CD14-positive monocyte (primary cell): ENCODE data around the gene HEYL. TPM values are rescaled to one million over a fixed set of nuclear protein-coding genes. Genes with fewer than 3 reads are reported as not detected.

Experiments used
- DNase-seq, 3 donors: peaks; one replicate each; pipeline ENCODE4 v3.0.0-alpha.2; 2011 to 2022
- H2AFZ ChIP-seq: 2 replicates; pipeline ENCODE4 v1.6.0; 2012; ENCODE audit warnings: mild to moderate bottlenecking, low read depth, low read length, inconsistent platforms; ENCODE audit not compliant: insufficient read depth, poor library complexity, severe bottlenecking
- H3K27ac ChIP-seq, 2 donors: 1 replicate in 1 of 2; 2 replicates in 1 of 2; pipeline ENCODE4 v1.5.1; 2012 to 2013; ENCODE audit warnings: low read length in 2 of 2, control low read depth in 1 of 2, inconsistent platforms in 1 of 2, low read depth in 1 of 2, mild to moderate bottlenecking in 1 of 2
- H3K27me3 ChIP-seq, 2 donors: one replicate each; pipeline versions ENCODE4 v1.6.0 to v1.6.1; 2011 to 2013; ENCODE audit warnings: low read length in 2 of 2; ENCODE audit not compliant: control insufficient read depth in 2 of 2, insufficient read depth in 2 of 2
- H3K36me3 ChIP-seq, 2 donors: replicated peaks in 1 of 2; 1 replicate in 1 of 2; 2 replicates in 1 of 2; pipeline versions ENCODE4 v1.5.1 to v1.6.1; 2012 to 2013; ENCODE audit warnings: low read length in 2 of 2, control low read depth in 1 of 2, inconsistent platforms in 1 of 2, mild to moderate bottlenecking in 1 of 2; ENCODE audit not compliant: insufficient read depth in 2 of 2, control insufficient read depth in 1 of 2
- H3K4me1 ChIP-seq, 2 donors: 1 replicate in 1 of 2; 2 replicates in 1 of 2; pipeline versions ENCODE4 v1.5.1 to v1.6.1; 2012 to 2013; ENCODE audit warnings: low read length in 2 of 2, control low read depth in 1 of 2, inconsistent platforms in 1 of 2, mild to moderate bottlenecking in 1 of 2, moderate library complexity in 1 of 2; ENCODE audit not compliant: insufficient read depth in 2 of 2, control insufficient read depth in 1 of 2
- H3K4me2 ChIP-seq: replicated peaks from 2 replicates; pipeline ENCODE3; 2012; ENCODE audit warnings: low read length, moderate library complexity, mild to moderate bottlenecking; ENCODE audit not compliant: poor library complexity, severe bottlenecking; ENCODE audit errors: extremely low read depth
- H3K4me3 ChIP-seq, 3 experiments: fragments of 200-600 bp in 1 of 3; sonication (generic) in 1 of 3; replicated peaks in 1 of 3; 1 replicate in 2 of 3; 2 replicates in 1 of 3; pipeline ENCODE4 v1.5.1; 2011 to 2013; ENCODE audit warnings: low read length in 3 of 3, mild to moderate bottlenecking in 3 of 3, control low read depth in 2 of 3, low read depth in 2 of 3, inconsistent platforms in 1 of 3, moderate library complexity in 1 of 3
- H3K79me2 ChIP-seq: 2 replicates; pipeline ENCODE4 v1.6.0; 2012; ENCODE audit warnings: mild to moderate bottlenecking, control low read depth, inconsistent platforms, low read length, moderate library complexity; ENCODE audit not compliant: insufficient read depth
- H3K9ac ChIP-seq: 2 replicates; pipeline ENCODE4 v1.6.0; 2017; ENCODE audit warnings: low read length, mild to moderate bottlenecking; ENCODE audit not compliant: insufficient read depth, poor library complexity, severe bottlenecking
- H3K9me3 ChIP-seq, 2 donors: replicated peaks in 1 of 2; 1 replicate in 1 of 2; 2 replicates in 1 of 2; pipeline versions ENCODE4 v1.5.1 to v1.6.1; 2012 to 2013; ENCODE audit warnings: low read length in 2 of 2, control low read depth in 1 of 2; ENCODE audit not compliant: control insufficient read depth in 1 of 2, insufficient read depth in 1 of 2
- H4K20me1 ChIP-seq: 2 replicates; pipeline ENCODE4 v1.6.0; 2012; ENCODE audit warnings: mild to moderate bottlenecking, low read length, control low read depth, moderate library complexity; ENCODE audit not compliant: insufficient read depth
- H3K27ac Mint-ChIP-seq, 7 donors: one replicate each; pipeline ENCODE4 v1.8.0; 2020; ENCODE audit warnings: mild to moderate bottlenecking in 7 of 7, mixed read lengths in 7 of 7, moderate library complexity in 6 of 7, inconsistent platforms in 2 of 7
- H3K27me3 Mint-ChIP-seq, 3 donors: one replicate each; pipeline ENCODE4 v1.8.0; 2021 to 2022; ENCODE audit warnings: low read depth in 3 of 3, mild to moderate bottlenecking in 3 of 3, mixed read lengths in 3 of 3, moderate library complexity in 3 of 3, inconsistent platforms in 1 of 3
- H3K36me3 Mint-ChIP-seq, 2 donors: one replicate each; pipeline ENCODE4 v1.8.0; 2020; ENCODE audit warnings: mixed read lengths in 2 of 2, inconsistent platforms in 1 of 2, mild to moderate bottlenecking in 1 of 2
- H3K4me1 Mint-ChIP-seq: one replicate; pipeline ENCODE4 v1.8.0; 2020; ENCODE audit warnings: mild to moderate bottlenecking, mixed read lengths
- H3K4me3 Mint-ChIP-seq, 2 donors: one replicate each; pipeline ENCODE4 v1.8.0; 2020; ENCODE audit warnings: mild to moderate bottlenecking in 2 of 2, mixed read lengths in 2 of 2, moderate library complexity in 1 of 2
- H3K9me3 Mint-ChIP-seq, 7 donors: one replicate each; pipeline ENCODE4 v1.8.0; 2020 to 2022; ENCODE audit warnings: mixed read lengths in 7 of 7, mild to moderate bottlenecking in 6 of 7, moderate library complexity in 6 of 7, inconsistent platforms in 2 of 7
- CTCF ChIP-seq: fragments of 200-600 bp; IDR thresholded peaks from one replicate; pipeline ENCODE4 v1.8.0; 2022; ENCODE audit warnings: antibody characterized with exemption, mild to moderate bottlenecking
- WGBS: methylation state at CpG from one replicate; pipeline ENCODE4 v1.1.5; 2013; ENCODE audit warnings: missing lambda C conversion rate; ENCODE audit not compliant: insufficient coverage; 5-methylcytosine and 5-hydroxymethylcytosine counted together
- intact Hi-C, 2 donors: fragments of 100-400 bp; cut with micrococcal nuclease; formaldehyde crosslinking; loops; one replicate each; pipeline versions ENCODE4 v1.15.0 to v1.15.1; 2023
- polyA plus RNA-seq, 3 donors: library from polyadenylated mRNA; depleted of rRNA in 1 of 3; unstranded in 2 of 3; stranded (reverse) in 1 of 3; fragments of 300-500 nt in 2 of 3; fragments of >200 nt in 1 of 3; fragmentation: Illumina TruSeq in 2 of 3; gene quantifications; 1 replicate in 2 of 3; 2 replicates in 1 of 3; pipeline ENCODE4 v1.2.3, GENCODE V29; 2012 to 2021

The HEYL gene
- polyA plus RNA-seq, 3 donors, result 0.04 to 0.15 (median 0.15) TPM

GRCh38 chr1:39575191-39576015 lies 64.0 kb downstream of the HEYL start:
- Histone ChIP-seq H3K4me1 (peaks cover 24 to 28% of the 10 kb centered on the region in 2 donors), H3K4me2 (peak overlapping the region; percentile 95), H3K9me3 (no peaks in the 10 kb centered on the region), H4K20me1 (peaks cover 57% of the 10 kb centered on the region), H2AFZ (peak overlapping the region; percentile 70), H3K9ac (peak overlapping the region; percentile 81), H3K27ac (peak overlapping the region; percentile 14 to 79), H3K27me3 (no peaks in the 10 kb centered on the region), H3K79me2 (peaks cover 52% of the 10 kb centered on the region), H3K36me3 (peaks cover 25 to 38% of the 10 kb centered on the region in 2 donors), H3K4me3 (peak overlapping the region; percentile 70 to 86 (median 72))
- Mint-ChIP-seq H3K4me3 (peak overlapping the region; percentile 92 to 93), H3K27me3 (peaks cover 3 to 4% (median 3%) of the 10 kb centered on the region in 3 donors), H3K4me1 (peaks cover 27% of the 10 kb centered on the region), H3K9me3 (peaks cover 0 to 5% (median 0%) of the 10 kb centered on the region in 7 donors), H3K36me3 (peaks cover 38% of the 10 kb centered on the region in 2 donors), H3K27ac (peak overlapping the region; percentile 80 to 92 (median 88))
- DNase-seq, result peak; percentile 15 to 45 (median 41)
- intact Hi-C loops, result loop anchor here in 1 of 2 donors (5.0 to 10.0 kb wide), 2 partner anchors 33 to 91 kb away; no protein-coding TSS in a partner anchor
- 6% methylated on average over 31 of the region's 48 CpGs for WGBS
- no peak for TF ChIP-seq CTCF

- peaks cover 33 to 46% of the 10 kb centered on the region in 2 donors for H3K36me3 ChIP-seq
- no peaks in the 10 kb centered on the region for H3K27me3 ChIP-seq
- H2AFZ ChIP-seq, result no peak overlapping the region
- 36% methylated on average over 3 of the region's 5 CpGs for WGBS
- TF ChIP-seq CTCF, result no peak
- Mint-ChIP-seq H3K4me1 (peaks cover 27% of the 10 kb centered on the region), H3K4me3 (peak overlapping the region; percentile 92 to 93), H3K27me3 (peaks cover 2 to 3% (median 3%) of the 10 kb centered on the region in 3 donors), H3K36me3 (peaks cover 46% of the 10 kb centered on the region in 2 donors), H3K27ac (peak overlapping the region in 6 of 7 donors; percentile 4 to 87 (median 50)), H3K9me3 (peaks cover 0 to 5% (median 0%) of the 10 kb centered on the region in 7 donors)
- peaks cover 52% of the 10 kb centered on the region for H3K79me2 ChIP-seq
- H3K9ac ChIP-seq, result peak overlapping the region; percentile 81
- H3K4me2 ChIP-seq, result peak overlapping the region; percentile 95
- peaks cover 65% of the 10 kb centered on the region for H4K20me1 ChIP-seq
- no peaks in the 10 kb centered on the region for H3K9me3 ChIP-seq
- peaks cover 24 to 28% of the 10 kb centered on the region in 2 donors for H3K4me1 ChIP-seq
- peak overlapping the region in 1 of 2 donors; percentile 79 for H3K27ac ChIP-seq
- DNase-seq, result no peak
- peak overlapping the region; percentile 70 to 86 (median 72) for H3K4me3 ChIP-seq
- intact Hi-C loops, result loop anchor here in 1 of 2 donors (5.0 to 10.0 kb wide), 2 partner anchors 32 to 90 kb away; no protein-coding TSS in a partner anchor
These were observed 64.8 kb downstream of the HEYL start for GRCh38 chr1:39574646-39575045.

Other genes starting within 250 kb of the HEYL start
- gene BMP8A, start 148.0 kb downstream of the HEYL start, polyA plus RNA-seq, result not detected
- gene PABPC4, start 62.9 kb downstream of the HEYL start, polyA plus RNA-seq, result 100 to 1,000 TPM in 1 of 3 donors, 10 to 100 TPM in 2; 11.5 to 181 (median 15.5) TPM
- not detected for gene NT5C1A, start 32.5 kb upstream of the HEYL start, polyA plus RNA-seq
- under 1 TPM in 2 of 3 donors, not detected in 1; 0.03 to 0.05 TPM for gene HPCAL4, start 51.8 kb upstream of the HEYL start, polyA plus RNA-seq
- gene PPIE, start 99.2 kb upstream of the HEYL start, polyA plus RNA-seq, result 10 to 100 TPM; 48.8 to 55.9 (median 48.9) TPM
- 1 to 10 TPM in 1 of 3 donors, under 1 TPM in 2; 0.16 to 1.4 (median 0.38) TPM for gene OXCT2, start 131.7 kb upstream of the HEYL start, polyA plus RNA-seq
- gene BMP8B, start 149.2 kb upstream of the HEYL start, polyA plus RNA-seq, result 1 to 10 TPM in 1 of 3 donors, under 1 TPM in 2; 0.14 to 1.3 (median 0.24) TPM
- 10 to 100 TPM; 14.5 to 15.8 (median 15.0) TPM for gene TRIT1, start 243.9 kb upstream of the HEYL start, polyA plus RNA-seq